ENCODE measurements around the gene GPRIN3.

Gene GPRIN3

GRCh38 chr4:89307446-89308160 is at the start of gene GPRIN3:
Gene GPRIN3, minus strand, starts transcription at chr4:89307800. Its CDS starts 57,690 bp downstream, at chr4:89250110.
- Histone ChIP-seq H3K27ac (ENCODE audit: extremely low read depth, low read depth, low read length) (peak within 1 kb of the TSS; percentile 73; the same call in 1 of the 2 replicates), H3K36me3 (ENCODE audit: control insufficient read depth in 2 of 2, insufficient read depth in 1 of 2, low read length in 2 of 2) (no peaks in the 10 kb centered on the region), H3K9me3 (ENCODE audit: control insufficient read depth, insufficient read depth, low read depth, low read length) (no peaks in the 10 kb centered on the region), H3K4me1 (ENCODE audit: control insufficient read depth, insufficient read depth, low read length) (peaks cover 4% of the 10 kb centered on the region; the same call in 1 of the 2 replicates), H3K4me3 (ENCODE audit: low read depth, low read length) (peak within 1 kb of the TSS; percentile 72)
- ChIA-PET POLR2A (no interaction called here), CTCF (interaction anchor here (0.6 to 1.1 kb wide), 3 partner anchors 53 to 1665 kb away, joined by 3 to 6 read pairs (median 4); no protein-coding TSS in a partner anchor)
- TF ChIP-seq SP2 (tag by site-specific recombination; IDR thresholded peaks at IDR 0.05) (no peak), PATZ1 (tag by site-specific recombination; IDR thresholded peaks at IDR 0.05) (peak; percentile 81), ZNF660 (tag by site-specific recombination; IDR thresholded peaks at IDR 0.05) (0 out of 2 replicates have a peak, but pooled peaks have one; percentile 36), KLF9 (tag by site-specific recombination; IDR thresholded peaks at IDR 0.05; ENCODE audit: low read depth) (peak; percentile 57), ZNF510 (tag by site-specific recombination; IDR thresholded peaks at IDR 0.05; ENCODE audit: insufficient replicate concordance) (no peak), ZNF169 (tag by site-specific recombination; IDR thresholded peaks at IDR 0.05) (no peak), ZEB2 (tag by site-specific recombination; IDR thresholded peaks at IDR 0.05) (peak; percentile 12; the same call in 1 of the 2 replicates), ZIC2 (tag by site-specific recombination; IDR thresholded peaks at IDR 0.05) (peak; percentile 66), ZNF24 (tag by site-specific recombination; IDR thresholded peaks at IDR 0.05) (0 out of 2 replicates have a peak, but pooled peaks have one; percentile 13), ZNF155 (tag by site-specific recombination; IDR thresholded peaks at IDR 0.05) (no peak), KLF17 (tag by site-specific recombination; IDR thresholded peaks at IDR 0.05) (no peak), ZNF529 (tag by site-specific recombination; IDR thresholded peaks at IDR 0.05; ENCODE audit: insufficient replicate concordance) (no peak), AEBP2 (tag by site-specific recombination; IDR thresholded peaks at IDR 0.05; ENCODE audit: borderline replicate concordance) (no peak), ZNF114 (tag by site-specific recombination; IDR thresholded peaks at IDR 0.05) (no peak), ZNF398 (tag by site-specific recombination; IDR thresholded peaks at IDR 0.05) (peak; percentile 70), GLIS2 (tag by site-specific recombination; IDR thresholded peaks at IDR 0.05) (peak; percentile 93), ZNF747 (tag by site-specific recombination; IDR thresholded peaks at IDR 0.05) (no peak), ZBTB20 (tag by site-specific recombination; IDR thresholded peaks at IDR 0.05) (peak; percentile 39), KLF1 (tag by site-specific recombination; IDR thresholded peaks at IDR 0.05) (no peak; the same call in 1 of the 2 replicates), EGR2 (tag by site-specific recombination; IDR thresholded peaks at IDR 0.05; ENCODE audit: low read depth) (peak; percentile 55), SCRT2 (tag by site-specific recombination; IDR thresholded peaks at IDR 0.05) (peak; percentile 92), CTCF (tag by site-specific recombination; IDR thresholded peaks at IDR 0.05) (peak; percentile 80), ZBTB26 (tag by site-specific recombination; optimal IDR thresholded peaks at IDR 0.05) (peak; percentile 81), ZNF555 (tag by site-specific recombination; conservative IDR thresholded peaks at IDR 0.05) (no peak), ZNF274 (IDR thresholded peaks at IDR 0.05; ENCODE audit: low read length) (no peak), ZNF274 (tag by site-specific recombination; IDR thresholded peaks at IDR 0.05; ENCODE audit: borderline replicate concordance) (no peak), ZBTB8A (tag by site-specific recombination; IDR thresholded peaks at IDR 0.05) (peak; percentile 57), ZNF2 (tag by site-specific recombination; IDR thresholded peaks at IDR 0.05) (peak; percentile 14; the same call in 1 of the 2 replicates), ZNF140 (tag by site-specific recombination; IDR thresholded peaks at IDR 0.05) (no peak)

Measured in HEK293 (cell line).